ENCODE measurements around the gene PPP1R1B. TPM values are rescaled to one million over a fixed set of nuclear protein-coding genes. Genes with fewer than 3 reads are reported as not detected.

Gene PPP1R1B
- total and polyA plus RNA-seq, 9 of the 15 experiments (the other 6 are each of a cell fraction or from before 2014, with no cell fraction given) = 0.07 to 0.18 (median 0.10) TPM; not detected in 4

DNA sequence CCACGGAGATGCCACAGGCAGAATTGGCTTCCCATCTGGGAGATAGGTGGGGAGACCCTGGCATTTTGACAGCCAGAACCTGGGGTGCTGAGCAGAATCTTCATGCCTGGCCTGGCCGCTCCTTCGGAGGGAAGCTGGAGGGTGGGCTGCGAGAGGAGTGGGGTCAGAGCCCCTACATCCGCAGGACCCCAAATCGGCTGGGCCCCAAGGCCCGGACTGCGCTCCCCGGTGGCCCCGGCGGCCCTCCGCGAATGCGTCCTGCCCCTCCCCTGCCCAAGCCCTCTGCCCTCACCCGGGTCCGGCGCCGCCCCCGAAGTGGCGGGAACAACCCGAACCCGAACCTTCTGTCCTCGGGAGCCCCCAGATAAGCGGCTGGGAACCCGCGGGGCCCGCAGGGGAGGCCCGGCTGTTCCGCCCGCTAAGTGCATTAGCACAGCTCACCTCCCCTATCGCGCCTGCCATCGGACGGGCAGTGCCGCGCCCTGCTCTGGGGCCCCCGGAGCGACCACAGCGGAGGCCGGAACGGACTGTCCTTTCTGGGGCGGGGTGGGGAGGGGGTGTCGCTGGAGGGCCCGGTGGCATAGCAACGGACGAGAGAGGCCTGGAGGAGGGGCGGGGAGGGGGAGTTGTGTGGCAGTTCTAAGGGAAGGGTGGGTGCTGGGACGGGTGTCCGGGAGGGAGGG, 40.7 kb downstream of the PPP1R1B start (continued):
- TF ChIP-seq CEBPZ (IDR thresholded peaks at IDR 0.05; ENCODE audit: borderline replicate concordance, low read depth, low read length) = no peak
- TF ChIP-seq CHCHD3 (CRISPR knock-in tag; IDR thresholded peaks at IDR 0.05) = no peak
- TF ChIP-seq ZNF140 (CRISPR knock-in tag; IDR thresholded peaks at IDR 0.05) = no peak
- TF ChIP-seq, protein P1, sequence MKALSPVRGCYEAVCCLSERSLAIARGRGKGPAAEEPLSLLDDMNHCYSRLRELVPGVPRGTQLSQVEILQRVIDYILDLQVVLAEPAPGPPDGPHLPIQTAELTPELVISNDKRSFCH (CRISPR knock-in tag; IDR thresholded peaks at IDR 0.05) = no peak
- TF ChIP-seq, protein P1 (tag; IDR thresholded peaks at IDR 0.05) = no peak
- no peak for TF ChIP-seq ZNF239 (CRISPR knock-in tag; IDR thresholded peaks at IDR 0.05)
- TF ChIP-seq ZNF444 (CRISPR knock-in tag; IDR thresholded peaks at IDR 0.05) = no peak
- no peak for TF ChIP-seq KLF10 (CRISPR knock-in tag; IDR thresholded peaks at IDR 0.05)
- no peak for TF ChIP-seq PRDM10 (IDR thresholded peaks at IDR 0.05; ENCODE audit: partially characterized antibody)
- TF ChIP-seq FOS (IDR thresholded peaks at IDR 0.05; ENCODE audit: extremely low read depth, insufficient read length) = no peak
- TF ChIP-seq ZNF507 (tag; conservative IDR thresholded peaks at IDR 0.05) = no peak
- TF ChIP-seq MTA2 (IDR thresholded peaks at IDR 0.05; ENCODE audit: low read depth) = no peak; the same call in 1 of the 2 replicates
